Posterior cingulate gyrus (tissue), 11 donors: Measurements from ENCODE around the gene CLNK.

Source experiments
- DNase-seq, 10 donors: peaks; one replicate each; pipeline versions ENCODE4 v3.0.0 to v3.0.0-alpha.2; 2020 to 2021; ENCODE audit warnings: mixed read lengths in 3 of 10
- intact Hi-C: fragments of 100-400 bp; cut with DNase I; formaldehyde crosslinking; loops from one replicate; pipeline ENCODE4 v1.15.1; 2023

Gene CLNK

DNA sequence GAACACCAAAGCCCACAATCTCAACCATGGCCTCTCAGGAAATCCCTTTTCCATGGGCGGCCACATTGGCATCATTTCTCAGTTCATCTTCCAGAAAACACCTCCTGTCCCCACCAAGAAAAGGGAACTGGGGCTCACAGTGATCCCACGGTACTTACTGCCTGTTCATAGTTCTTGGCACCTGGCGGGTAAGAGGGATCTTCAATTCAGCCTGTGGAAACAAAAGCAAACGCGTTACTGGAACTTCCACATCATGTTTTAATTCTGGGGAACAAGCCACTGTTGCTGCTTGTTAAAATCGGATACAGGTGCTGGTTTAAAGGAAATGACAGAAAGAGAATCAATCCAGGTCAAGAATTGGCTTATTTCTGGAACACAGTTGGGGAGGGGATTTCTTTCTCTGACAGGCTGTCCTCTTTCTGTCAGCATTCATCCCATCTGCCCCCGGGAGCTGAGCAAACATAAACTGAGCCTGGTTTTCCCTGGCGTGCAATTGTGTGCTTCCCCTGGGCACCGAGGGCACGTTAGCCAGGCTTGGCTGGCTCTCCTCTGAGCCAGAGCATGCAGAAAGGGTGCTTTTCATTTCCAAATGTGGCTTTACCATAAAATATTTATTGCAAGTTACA lies 16.8 kb downstream of the CLNK start:
- intact Hi-C loops = no loop called here
- no peak for DNase-seq

DNA sequence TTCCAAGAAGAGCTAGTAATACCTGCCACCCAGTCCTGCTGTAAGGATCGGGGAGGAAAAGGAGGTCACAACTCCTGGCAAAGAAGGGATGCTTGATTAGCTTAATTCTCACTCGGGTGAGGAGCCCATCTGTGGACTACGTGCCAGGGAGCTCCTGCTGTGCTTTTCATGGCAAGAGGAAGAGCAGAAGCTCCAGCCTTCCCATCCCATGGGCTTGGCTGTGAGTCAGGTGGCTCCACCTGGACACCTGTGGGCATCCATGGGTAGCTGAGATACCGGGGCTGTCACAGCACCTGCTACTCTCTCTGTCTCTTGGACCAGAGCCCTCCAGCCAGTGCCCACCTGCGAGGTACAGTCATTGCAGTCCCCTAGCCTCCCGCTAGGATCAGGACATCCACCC lies 18.0 kb downstream of the CLNK start:
- intact Hi-C loops = no loop called here
- no peak for DNase-seq

DNA sequence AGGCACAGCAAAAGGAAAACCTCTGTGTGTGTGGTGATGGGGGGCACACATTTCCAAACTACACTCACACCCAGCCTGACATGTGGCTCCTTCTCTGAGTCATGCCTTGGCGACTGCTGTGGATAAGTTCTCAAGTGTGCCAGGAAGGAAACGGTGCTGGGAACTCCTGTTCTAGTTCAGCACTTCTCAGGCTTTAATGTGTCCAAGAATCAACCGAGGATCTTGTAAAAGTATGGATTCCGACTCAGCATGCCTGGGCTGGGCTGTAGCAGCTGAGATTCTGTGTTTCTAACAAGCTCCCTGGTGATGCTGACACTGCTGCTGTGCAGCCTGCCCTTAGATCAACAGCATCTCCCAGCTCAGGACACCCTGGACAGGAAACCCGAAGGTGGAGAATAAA lies 20.2 kb downstream of the CLNK start:
- intact Hi-C loops = no loop called here
- peak in 7 of 10 donors; percentile 11 to 84 (median 27) for DNase-seq

DNA sequence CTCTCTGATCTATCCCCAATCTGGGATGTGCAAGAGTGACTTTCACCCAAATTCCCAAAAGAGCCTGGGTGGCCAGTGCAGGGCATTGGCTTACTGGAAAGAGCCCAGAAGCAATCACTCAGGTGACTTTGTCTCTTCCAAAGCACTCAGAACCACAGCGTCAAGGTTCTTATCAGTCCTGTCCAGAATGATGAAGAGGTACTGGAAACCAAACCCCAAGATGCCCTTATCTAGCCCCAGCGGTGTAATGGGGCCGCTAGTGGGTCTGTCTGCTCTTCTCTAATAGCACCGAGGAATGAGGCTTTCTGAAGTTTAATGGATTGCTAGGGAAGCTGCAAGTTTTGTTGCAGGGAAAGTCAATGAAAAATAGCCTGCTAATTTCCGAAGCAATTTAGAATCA lies 21.6 kb downstream of the CLNK start:
- DNase-seq = no peak
- intact Hi-C loops = no loop called here

DNA sequence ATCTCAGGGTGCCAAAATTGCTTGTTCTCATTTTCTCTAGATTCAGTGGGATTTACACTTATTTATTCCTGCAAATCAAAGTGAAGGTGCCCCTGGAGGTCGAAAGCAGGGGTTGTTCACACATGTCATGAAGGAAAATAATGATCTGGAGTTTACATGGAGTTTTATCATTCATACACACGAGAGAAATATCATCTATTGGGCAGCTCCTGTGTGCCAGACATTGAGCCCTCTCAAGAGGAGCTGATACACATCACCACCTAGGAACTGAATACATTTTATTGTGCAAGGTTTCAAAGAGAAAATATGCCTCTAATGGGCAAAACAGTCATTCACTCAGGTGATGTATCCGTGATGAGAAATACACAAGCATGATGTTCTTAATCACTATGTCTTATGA lies 23.5 kb downstream of the CLNK start:
- intact Hi-C loops = no loop called here
- DNase-seq = no peak

DNA sequence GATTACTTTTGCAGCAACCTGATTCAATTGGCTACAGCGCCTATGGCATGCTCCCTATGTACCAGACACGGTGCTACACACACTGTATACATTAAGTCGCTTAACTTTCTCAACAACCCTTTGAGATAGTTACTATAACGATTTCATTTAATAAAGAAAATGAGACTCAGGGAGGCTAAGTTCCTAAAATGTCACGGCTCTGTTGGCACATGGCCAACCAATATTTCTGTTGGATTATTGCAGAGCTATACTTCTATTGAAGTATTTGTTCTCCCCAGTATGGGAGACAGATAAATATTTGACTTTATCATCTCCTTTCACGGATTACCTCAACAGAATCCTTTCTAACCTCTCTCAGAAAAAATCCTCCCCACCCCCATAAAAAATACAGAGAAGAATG lies 25.3 kb downstream of the CLNK start:
- intact Hi-C loops = no loop called here
- DNase-seq = no peak

DNA sequence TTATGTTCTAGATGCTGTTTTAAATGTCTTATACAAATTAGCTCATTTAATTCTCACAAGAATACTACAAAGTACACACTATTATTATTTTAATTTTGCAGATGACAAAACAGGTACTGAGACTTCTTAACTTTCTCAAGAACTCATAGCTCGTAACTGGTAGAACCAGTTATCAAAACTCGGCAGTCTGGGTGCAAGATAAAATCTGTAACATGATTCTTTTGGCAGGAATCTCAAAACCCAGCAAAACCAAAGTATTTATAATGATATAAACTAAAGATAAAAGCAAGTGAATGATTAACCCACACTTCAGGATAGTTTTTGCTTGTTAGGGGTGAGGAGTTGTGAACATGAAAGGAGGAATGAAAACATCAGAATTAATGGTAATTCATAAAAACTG lies 27.6 kb downstream of the CLNK start:
- intact Hi-C loops = no loop called here
- no peak for DNase-seq

DNA sequence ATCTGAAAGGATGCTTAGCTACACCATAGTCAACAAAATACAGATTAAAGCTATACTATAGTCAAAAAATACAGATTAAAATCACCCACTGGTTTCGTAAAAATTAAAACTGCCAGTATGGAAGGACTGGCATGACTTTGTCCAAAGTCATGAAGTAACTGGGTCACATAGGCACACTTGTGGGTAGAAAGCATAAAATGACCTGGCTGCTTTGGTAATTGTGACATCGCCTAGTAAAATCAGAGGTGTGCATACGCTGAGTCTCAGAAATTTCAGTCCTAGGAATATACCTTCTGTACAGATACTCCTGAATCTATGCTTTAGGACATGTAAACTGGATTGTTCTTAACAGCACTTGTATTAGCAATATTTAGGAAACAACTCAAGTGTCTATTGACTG lies 28.1 kb downstream of the CLNK start:
- intact Hi-C loops = no loop called here
- DNase-seq = no peak

DNA sequence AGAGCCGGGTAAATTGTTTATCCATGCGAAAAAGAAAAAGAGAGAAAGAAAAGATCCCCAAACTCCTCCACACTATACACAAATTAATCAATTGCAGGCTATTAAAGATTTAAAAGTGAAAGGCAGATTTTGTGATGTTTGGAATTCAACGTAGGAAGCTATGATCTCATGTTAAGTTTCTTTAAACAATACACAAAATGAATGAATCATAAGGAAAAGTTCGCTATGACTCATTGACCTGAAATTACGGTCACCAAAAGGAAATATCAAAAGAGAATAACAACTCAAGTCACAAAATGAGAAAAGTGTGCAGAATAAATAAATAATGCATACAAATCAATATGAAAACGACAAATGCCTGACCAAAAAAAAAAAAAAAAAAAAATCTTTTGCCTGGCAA lies 28.6 kb downstream of the CLNK start:
- intact Hi-C loops = no loop called here
- no peak for DNase-seq

DNA sequence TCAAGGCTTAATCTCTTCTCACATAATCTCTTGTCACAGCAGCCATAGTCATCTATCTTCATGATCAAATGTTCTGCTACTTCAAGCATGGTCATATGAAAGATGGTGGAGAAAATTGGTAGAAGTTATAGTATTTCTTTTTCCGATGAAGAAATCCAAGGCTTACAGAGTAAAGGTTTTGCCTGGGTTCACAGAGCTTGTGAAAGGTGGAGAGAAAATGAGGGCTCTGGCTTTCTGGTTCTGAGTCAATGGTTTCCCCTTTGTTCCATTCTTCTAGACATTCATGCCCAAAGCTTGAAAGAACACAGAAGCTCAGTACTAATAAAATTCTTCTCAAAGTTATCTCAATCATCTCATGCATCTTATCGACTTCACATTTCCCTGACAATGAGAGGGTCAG lies 36.1 kb downstream of the CLNK start:
- intact Hi-C loops = no loop called here
- DNase-seq = no peak

DNA sequence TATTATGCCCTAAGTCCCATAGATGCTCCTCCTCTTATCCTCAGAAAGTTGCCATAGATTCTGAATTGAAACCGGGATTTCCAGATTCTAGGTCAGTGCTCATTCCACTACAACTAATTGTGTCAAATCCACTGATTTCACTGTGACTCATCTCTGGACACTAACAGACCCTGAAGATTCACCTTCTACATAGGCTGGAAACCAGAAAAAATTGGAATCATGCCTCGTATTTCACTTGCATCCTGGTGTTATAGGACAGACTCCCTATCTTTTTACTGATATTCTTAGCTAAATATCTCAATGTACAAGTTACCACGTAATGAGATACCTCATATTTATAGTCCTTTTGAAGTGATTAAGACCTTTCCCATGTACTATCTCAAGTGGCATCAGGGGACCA lies 36.7 kb downstream of the CLNK start:
- DNase-seq = no peak
- intact Hi-C loops = no loop called here

DNA sequence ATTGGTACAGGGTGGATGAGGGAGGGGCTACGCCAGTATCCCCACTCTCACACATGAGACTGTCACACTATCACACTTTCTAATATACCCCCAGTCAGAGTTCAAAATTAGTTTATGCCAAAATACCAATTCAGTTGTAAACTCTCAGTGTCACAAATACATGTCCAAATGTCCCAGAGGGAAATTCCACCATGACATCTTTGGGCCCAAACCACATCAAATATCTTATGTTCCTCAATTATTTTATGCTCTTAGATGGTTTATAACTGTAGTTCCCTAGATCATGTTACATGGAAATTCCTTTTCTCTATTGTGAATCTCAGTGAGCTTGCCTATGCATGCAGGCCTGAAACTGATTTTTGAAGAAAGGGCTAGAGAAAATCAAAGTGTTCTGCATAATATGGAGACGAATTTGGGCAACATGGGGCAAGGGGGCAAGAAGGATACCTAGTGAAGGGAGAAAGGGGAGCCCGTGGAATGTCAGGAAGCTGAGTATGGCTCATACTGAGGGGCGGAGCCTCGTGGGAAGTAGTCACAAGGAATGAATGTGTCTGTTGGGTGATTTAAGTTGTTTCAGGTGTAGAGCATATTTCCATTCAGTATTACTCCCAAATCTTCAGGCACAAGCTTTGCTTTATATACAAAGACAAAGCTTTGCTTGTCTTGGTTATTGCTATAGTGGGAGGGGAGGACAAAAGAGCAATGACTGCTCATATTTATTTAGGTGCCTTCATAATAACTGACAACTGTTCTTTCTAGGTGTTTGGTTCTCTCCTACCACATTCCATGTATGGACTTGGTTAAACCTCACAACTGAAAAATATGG lies 40.8 kb downstream of the CLNK start:
- intact Hi-C loops = no loop called here
- no peak for DNase-seq

DNA sequence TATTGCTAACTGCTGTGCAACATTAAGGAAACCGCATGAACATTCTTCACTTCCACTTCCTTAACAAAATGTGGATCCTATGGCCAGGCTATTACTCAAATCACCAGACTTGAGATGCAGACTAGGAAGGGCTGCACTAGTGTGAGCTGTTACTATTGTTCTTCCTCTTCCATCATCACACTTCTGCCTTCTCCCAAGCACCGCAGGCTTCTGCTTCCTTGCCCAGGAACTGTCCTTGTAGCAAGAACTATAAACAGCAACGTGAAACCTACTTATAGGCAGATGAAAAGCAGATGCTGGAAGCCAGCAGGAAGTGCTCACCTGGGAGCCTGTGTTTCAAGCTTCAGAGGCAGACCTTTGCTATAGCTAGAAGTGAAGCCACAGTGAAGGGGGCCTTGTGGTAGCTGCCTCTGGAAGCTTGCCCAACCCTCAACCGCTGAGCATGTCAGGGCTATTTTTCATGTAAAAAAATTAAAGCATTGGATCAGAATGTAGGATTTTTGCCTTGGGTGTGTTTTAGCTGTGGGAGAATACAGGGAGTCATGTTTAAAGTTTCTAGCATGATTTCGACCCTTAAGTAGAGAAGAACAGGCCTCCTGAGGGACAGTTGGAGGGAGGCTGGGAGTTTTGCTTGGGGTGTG lies 43.9 kb downstream of the CLNK start:
- intact Hi-C loops = no loop called here
- DNase-seq = no peak

DNA sequence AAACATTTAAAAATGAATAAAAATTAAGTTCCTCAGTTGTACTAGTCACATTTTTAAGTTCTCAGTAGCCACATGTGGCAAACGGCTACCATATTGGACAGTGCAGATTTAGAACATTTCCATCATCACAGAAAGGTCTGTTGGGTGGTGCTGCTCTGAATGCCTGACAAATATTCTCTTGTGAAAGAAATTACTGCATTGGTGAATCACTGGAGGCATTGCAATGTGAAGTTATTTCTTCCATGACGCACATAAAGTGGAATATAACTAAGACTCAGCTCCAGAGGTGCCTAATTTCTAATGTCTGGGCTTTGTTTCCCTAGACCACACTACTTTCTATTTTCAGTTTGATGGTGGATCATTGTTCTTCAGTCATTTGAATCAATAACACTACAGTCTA lies 44.9 kb downstream of the CLNK start:
- no peak for DNase-seq
- intact Hi-C loops = no loop called here

DNA sequence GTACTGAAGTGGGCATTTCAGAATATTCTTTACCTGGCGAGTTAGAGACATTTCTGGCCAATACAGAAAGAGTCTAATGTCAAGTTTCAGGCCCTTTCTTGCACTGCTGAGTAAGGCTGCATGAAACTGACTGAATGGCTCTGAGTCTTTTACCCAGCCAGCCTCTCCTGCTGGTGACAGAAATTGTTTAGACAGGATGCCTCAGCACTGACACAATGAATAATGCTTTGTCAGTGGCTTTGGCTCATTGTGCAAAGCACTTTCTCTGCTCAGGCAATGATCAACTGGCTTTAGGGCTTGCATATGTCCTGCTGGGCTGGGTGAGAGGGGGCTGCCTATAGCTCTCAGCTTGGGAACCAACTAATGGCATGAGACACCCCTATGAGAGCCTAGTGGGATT lies 45.5 kb downstream of the CLNK start:
- no peak for DNase-seq
- intact Hi-C loops = no loop called here

DNA sequence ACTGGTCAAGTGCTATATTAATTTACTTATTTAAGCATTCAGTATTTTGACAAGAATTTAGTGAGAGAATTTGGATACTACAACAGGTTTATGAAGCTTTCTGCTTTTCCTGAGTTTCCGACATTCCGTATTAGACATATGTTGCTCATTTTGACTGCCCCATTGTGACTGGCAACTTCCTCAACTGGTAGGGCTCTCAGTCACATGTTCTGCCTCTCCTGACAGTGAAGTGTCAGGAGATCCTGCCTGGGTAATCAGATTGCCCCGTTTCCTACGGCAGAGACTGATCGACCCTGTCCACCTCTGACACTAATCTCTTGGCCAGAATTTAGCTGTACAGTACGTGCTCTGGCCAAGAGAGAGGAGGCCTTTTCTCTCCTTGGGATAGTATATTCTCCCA lies 49.5 kb downstream of the CLNK start:
- no peak for DNase-seq
- intact Hi-C loops = no loop called here

DNA sequence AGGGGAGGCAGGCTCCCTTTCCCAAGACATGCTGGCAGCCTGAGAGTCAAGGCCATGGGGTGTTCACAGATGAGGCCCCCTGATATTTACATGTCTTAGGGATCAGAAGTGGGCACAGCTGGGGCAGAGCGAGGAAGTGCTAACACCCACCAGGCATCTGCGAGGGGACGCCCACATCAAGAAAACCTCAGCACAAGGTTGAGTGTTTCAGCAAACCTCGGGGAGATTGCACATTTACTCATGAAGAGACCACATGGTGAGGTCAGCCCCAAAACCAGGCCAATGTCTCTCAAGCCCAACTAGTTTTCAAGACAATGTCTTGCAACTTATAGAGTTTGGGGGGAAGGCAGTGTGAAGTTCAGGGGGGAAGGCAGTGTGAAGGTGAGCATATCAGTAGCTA lies 55.2 kb downstream of the CLNK start:
- intact Hi-C loops = no loop called here
- DNase-seq = no peak

DNA sequence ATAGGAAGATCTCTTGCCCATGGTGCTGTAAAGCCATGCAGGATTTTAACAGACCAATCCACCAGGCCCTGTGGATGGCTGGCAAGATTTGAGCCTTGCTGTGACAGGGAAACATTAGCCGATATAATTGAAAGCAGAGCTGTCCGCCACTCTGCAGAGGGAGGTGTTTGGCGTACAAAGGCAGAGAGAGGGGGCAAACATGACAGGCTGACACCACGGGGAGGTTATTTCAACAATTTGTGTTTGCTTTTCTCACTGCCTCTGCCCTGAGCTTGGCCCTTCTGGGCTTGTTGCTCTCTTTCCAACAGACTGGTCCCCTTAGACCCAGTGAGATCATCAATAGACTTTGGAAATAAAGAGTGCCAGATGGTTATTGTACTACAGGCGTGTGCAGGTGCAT lies 59.4 kb downstream of the CLNK start:
- DNase-seq = no peak
- intact Hi-C loops = no loop called here

DNA sequence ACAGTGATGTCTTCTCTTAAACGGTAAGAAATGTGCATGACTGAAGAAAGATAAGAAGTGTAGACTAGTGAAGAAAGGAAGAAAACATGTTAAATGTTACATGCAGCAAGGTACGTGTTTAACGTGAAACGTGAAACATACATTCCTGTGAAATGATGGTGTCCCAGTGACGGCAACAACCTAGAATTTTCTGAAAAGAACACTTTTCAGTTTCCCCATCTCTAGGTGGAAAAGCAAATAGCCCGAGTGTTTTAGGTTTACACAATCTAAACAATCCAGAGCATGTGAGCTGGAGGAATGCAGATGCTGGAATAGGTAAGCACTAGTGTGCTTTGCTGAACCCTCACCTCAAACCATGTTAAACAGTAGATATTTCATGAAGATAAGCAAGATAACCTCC lies 60.7 kb downstream of the CLNK start:
- intact Hi-C loops = no loop called here
- DNase-seq = no peak

DNA sequence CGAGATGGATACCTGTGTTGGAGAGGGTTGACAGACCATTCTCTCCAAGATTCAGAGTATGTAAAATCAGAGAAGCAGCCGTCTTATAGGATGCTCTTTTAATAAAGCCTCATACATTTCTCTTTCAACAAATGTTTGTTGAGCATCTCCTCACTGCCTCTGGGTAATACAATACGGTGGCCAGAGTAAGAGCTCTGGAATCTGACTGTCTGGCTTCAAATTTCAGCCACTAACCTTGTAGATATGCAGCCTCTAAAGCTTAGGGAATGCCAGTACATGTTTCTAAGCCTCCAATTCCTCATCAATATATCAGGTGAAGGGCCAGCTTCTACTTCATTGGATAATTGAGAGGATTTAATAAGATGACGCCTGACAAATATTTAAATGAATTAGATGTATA lies 61.3 kb downstream of the CLNK start:
- no peak for DNase-seq
- intact Hi-C loops = no loop called here

DNA sequence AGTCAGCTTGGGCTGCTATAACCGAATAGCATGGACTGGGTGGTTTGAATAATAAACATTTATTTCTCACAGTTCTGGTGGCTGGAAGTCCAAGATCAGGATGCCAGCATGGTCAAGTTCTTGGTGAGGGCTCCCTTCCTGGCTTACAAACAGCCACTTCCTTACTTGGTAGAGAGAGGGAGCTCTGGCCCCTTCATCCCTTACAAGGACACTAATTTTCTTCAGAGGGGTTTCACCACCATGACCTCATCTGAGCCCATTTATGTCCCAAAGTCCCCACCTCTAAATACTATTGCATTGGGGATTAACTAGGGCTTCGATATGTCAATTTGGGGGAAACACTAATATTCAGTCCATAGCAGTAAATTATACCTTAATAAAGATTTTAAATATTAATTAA lies 61.8 kb downstream of the CLNK start:
- no peak for DNase-seq
- intact Hi-C loops = no loop called here

DNA sequence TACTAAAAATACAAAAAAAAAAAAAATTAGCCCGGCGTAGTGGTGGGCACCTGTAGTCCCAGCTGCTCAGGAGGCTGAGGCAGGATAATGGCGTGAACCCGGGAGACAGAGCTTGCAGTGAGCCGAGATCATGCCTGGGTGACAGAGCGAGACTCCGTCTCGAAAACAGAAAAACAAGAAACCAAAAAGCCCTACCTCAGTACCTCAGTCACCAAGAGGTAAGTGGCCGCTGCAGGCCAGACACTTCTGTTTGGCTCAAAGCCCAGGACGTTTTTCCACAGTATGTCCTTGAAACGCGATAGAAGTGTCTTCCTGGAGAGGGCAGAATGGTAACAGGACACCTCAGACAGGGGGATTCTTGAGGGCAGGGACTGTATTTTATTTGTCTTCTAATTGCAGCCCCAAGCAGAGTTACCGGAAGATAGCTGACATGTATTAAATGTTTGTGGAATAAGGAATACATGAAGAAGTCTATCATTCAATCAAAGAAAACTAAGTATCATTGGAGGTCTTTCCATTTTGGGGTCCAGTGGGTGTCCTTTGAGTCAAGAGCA lies 63.6 kb downstream of the CLNK start:
- no peak for DNase-seq
- intact Hi-C loops = no loop called here
